ENCODE results near the gene PARD3B.

Gene PARD3B

DNA sequence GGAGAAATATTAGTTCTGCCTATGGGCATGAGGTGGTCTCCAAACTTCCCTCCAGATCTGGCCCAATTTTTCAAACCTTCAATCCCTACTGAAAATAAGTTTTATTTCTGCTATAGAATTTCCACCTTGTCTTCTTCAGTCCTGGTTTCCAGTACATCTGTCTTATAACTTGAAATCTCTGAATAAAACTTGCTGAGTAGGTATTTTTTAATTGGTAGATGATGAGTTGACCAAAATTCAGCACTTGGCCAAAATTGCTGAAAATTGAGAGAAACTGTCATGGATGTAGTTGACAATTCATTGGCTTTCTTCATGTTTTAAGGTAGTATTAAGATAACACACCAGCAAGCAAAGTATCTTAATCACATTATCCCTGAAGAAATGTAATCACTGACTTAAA lies 206.2 kb downstream of the PARD3B start:
- Histone ChIP-seq H3F3A (ENCODE audit: insufficient read depth, low read length) (no peaks in the 10 kb centered on the region), H4K20me1 (ENCODE audit: insufficient read depth, low read length) (no peaks in the 10 kb centered on the region), H3K4me2 (ENCODE audit: low read depth, low read length) (no peak overlapping the region), H3K9me3 (replicated peaks; ENCODE audit: insufficient read depth, low read length) (no peaks in the 10 kb centered on the region), H3K9me2 (replicated peaks; ENCODE audit: insufficient read depth, low read length) (no peaks in the 10 kb centered on the region), H3K79me2 (ENCODE audit: low read length) (no peaks in the 10 kb centered on the region), H3K4me3 (ENCODE audit: low read length) (no peak overlapping the region), H3K36me3 (replicated peaks; ENCODE audit: insufficient read depth, low read length) (no peaks in the 10 kb centered on the region), H3K27ac (ENCODE audit: low read length) (no peak overlapping the region), H3K4me1 (ENCODE audit: low read length) (no peaks in the 10 kb centered on the region), H2AFZ (ENCODE audit: low read length) (no peak overlapping the region), H3K27me3 (replicated peaks; ENCODE audit: insufficient read depth, low read length) (no peaks in the 10 kb centered on the region), H3K9ac (ENCODE audit: low read length) (no peak overlapping the region)
- DNase-seq: no peak
- TF ChIP-seq EZH2 (optimal IDR thresholded peaks at IDR 0.05; ENCODE audit: low read depth, low read length): no peak
- TF ChIP-seq EZH2phosphoT487 (IDR thresholded peaks at IDR 0.05; ENCODE audit: low read length): no peak
- TF ChIP-seq, protein P1, sequence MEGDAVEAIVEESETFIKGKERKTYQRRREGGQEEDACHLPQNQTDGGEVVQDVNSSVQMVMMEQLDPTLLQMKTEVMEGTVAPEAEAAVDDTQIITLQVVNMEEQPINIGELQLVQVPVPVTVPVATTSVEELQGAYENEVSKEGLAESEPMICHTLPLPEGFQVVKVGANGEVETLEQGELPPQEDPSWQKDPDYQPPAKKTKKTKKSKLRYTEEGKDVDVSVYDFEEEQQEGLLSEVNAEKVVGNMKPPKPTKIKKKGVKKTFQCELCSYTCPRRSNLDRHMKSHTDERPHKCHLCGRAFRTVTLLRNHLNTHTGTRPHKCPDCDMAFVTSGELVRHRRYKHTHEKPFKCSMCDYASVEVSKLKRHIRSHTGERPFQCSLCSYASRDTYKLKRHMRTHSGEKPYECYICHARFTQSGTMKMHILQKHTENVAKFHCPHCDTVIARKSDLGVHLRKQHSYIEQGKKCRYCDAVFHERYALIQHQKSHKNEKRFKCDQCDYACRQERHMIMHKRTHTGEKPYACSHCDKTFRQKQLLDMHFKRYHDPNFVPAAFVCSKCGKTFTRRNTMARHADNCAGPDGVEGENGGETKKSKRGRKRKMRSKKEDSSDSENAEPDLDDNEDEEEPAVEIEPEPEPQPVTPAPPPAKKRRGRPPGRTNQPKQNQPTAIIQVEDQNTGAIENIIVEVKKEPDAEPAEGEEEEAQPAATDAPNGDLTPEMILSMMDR (IDR thresholded peaks at IDR 0.05; ENCODE audit: low read length): no peak

DNA sequence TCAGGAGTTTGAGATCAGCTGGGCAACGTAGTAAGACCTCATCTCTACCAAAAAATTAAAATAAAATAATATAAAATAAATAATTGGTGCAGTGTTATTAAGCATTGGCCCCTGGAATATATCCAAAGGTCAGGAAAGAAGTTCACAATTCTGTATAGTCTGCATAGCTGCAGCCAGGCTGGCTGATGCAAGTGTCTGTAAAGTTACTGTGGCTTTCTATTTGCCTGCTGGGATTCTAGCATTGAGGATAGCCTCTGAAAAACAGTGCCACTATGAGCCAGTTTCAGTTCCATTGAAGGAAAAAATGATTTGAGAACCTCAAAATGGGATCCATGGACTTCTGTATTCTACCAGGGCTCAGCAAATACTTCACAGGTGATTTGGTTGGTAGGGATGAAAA lies 208.6 kb downstream of the PARD3B start:
- no peak overlapping the region for H2AFZ ChIP-seq (ENCODE audit: low read length)
- H3K79me2 ChIP-seq (ENCODE audit: low read length): no peaks in the 10 kb centered on the region
- H3K9me3 ChIP-seq (replicated peaks; ENCODE audit: insufficient read depth, low read length): no peaks in the 10 kb centered on the region
- H3K27ac ChIP-seq (ENCODE audit: low read length): no peak overlapping the region
- H3K9ac ChIP-seq (ENCODE audit: low read length): no peak overlapping the region
- no peak overlapping the region for H3K4me3 ChIP-seq (ENCODE audit: low read length)
- H4K20me1 ChIP-seq (ENCODE audit: insufficient read depth, low read length): no peaks in the 10 kb centered on the region
- no peaks in the 10 kb centered on the region for H3F3A ChIP-seq (ENCODE audit: insufficient read depth, low read length)
- no peaks in the 10 kb centered on the region for H3K4me1 ChIP-seq (ENCODE audit: low read length)
- no peaks in the 10 kb centered on the region for H3K9me2 ChIP-seq (replicated peaks; ENCODE audit: insufficient read depth, low read length)
- no peak overlapping the region for H3K4me2 ChIP-seq (ENCODE audit: low read depth, low read length)
- no peak for DNase-seq
- H3K27me3 ChIP-seq (replicated peaks; ENCODE audit: insufficient read depth, low read length): no peaks in the 10 kb centered on the region
- no peaks in the 10 kb centered on the region for H3K36me3 ChIP-seq (replicated peaks; ENCODE audit: insufficient read depth, low read length)
- TF ChIP-seq EZH2 (optimal IDR thresholded peaks at IDR 0.05; ENCODE audit: low read depth, low read length) (no peak), EZH2phosphoT487 (IDR thresholded peaks at IDR 0.05; ENCODE audit: low read length) (no peak)
- TF ChIP-seq, protein P1 (IDR thresholded peaks at IDR 0.05; ENCODE audit: low read length): no peak

DNA sequence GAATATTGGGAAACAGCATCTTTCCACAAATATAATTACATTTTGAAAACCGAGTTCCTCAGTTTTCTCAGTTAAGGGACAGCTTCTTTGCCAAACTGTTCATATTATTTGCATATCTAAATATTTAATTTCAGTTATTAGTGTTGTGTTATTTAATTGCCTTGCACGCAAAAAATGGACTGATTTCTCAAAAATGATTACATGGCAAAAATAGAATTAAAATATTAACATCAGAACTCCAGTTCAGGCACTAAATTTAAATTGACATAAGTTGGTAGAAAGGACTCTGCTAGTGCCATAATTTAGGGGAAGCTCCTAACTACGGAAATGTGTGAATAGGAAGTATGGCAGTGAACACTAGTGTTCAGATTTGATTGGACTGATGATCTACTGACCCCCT lies 209.6 kb downstream of the PARD3B start:
- no peaks in the 10 kb centered on the region for H3F3A ChIP-seq (ENCODE audit: insufficient read depth, low read length)
- H3K4me1 ChIP-seq (ENCODE audit: low read length): no peaks in the 10 kb centered on the region
- no peak overlapping the region for H2AFZ ChIP-seq (ENCODE audit: low read length)
- no peaks in the 10 kb centered on the region for H4K20me1 ChIP-seq (ENCODE audit: insufficient read depth, low read length)
- H3K9me3 ChIP-seq (replicated peaks; ENCODE audit: insufficient read depth, low read length): no peaks in the 10 kb centered on the region
- no peaks in the 10 kb centered on the region for H3K9me2 ChIP-seq (replicated peaks; ENCODE audit: insufficient read depth, low read length)
- H3K9ac ChIP-seq (ENCODE audit: low read length): no peak overlapping the region
- DNase-seq: no peak
- H3K79me2 ChIP-seq (ENCODE audit: low read length): no peaks in the 10 kb centered on the region
- no peak overlapping the region for H3K4me2 ChIP-seq (ENCODE audit: low read depth, low read length)
- H3K36me3 ChIP-seq (replicated peaks; ENCODE audit: insufficient read depth, low read length): no peaks in the 10 kb centered on the region
- H3K27me3 ChIP-seq (replicated peaks; ENCODE audit: insufficient read depth, low read length): no peaks in the 10 kb centered on the region
- H3K4me3 ChIP-seq (ENCODE audit: low read length): no peak overlapping the region
- TF ChIP-seq, protein P1 (IDR thresholded peaks at IDR 0.05; ENCODE audit: low read length): no peak
- no peak for TF ChIP-seq EZH2phosphoT487 (IDR thresholded peaks at IDR 0.05; ENCODE audit: low read length)
- TF ChIP-seq EZH2 (optimal IDR thresholded peaks at IDR 0.05; ENCODE audit: low read depth, low read length): no peak
- no peak overlapping the region for H3K27ac ChIP-seq (ENCODE audit: low read length)

Measured in MM.1S (cell line).